Measurements from ENCODE around the gene TPCN1. TPM values are rescaled to one million over a fixed set of nuclear protein-coding genes. Genes with fewer than 3 reads are reported as not detected.

TPCN1 gene
- total and polyA plus RNA-seq, 2 of the 13 experiments (the other 11 are each of a cell fraction or from before 2014, with no cell fraction given): 8.0 to 26.8 TPM

- TF ChIP-seq CCDC6 (CRISPR knock-in tag; IDR thresholded peaks at IDR 0.05) (peak; percentile 69; the same call in 1 of the 2 replicates), ZNF253 (CRISPR knock-in tag; IDR thresholded peaks at IDR 0.05; ENCODE audit: borderline replicate concordance) (no peak), POLR2G (IDR thresholded peaks at IDR 0.05; ENCODE audit: low read depth, low read length) (peak; percentile 79), SMARCE1 (IDR thresholded peaks at IDR 0.05; ENCODE audit: borderline replicate concordance) (no peak), ZNF282 (IDR thresholded peaks at IDR 0.05; ENCODE audit: partially characterized antibody) (no peak), ZNF333 (CRISPR knock-in tag; IDR thresholded peaks at IDR 0.05; ENCODE audit: borderline replicate concordance) (peak; percentile 26; the same call in 1 of the 2 replicates), RNF2 (conservative IDR thresholded peaks at IDR 0.05; ENCODE audit: low read depth) (peak; percentile 80; the same call in 1 of the 2 replicates), LCORL (IDR thresholded peaks at IDR 0.05) (no peak), LCORL (CRISPR knock-in tag; IDR thresholded peaks at IDR 0.05) (peak; percentile 39; the same call in 1 of the 2 replicates), CTCF (CRISPR knock-in tag; IDR thresholded peaks at IDR 0.05) (no peak), HNF1B (CRISPR knock-in tag; IDR thresholded peaks at IDR 0.05) (no peak), ZNF451 (CRISPR knock-in tag; IDR thresholded peaks at IDR 0.05) (no peak), TRIM24 (CRISPR knock-in tag; IDR thresholded peaks at IDR 0.05) (no peak), SNRNP70 (IDR thresholded peaks at IDR 0.05; ENCODE audit: low read depth, low read length) (no peak), ZNF143 (CRISPR knock-in tag; IDR thresholded peaks at IDR 0.05) (no peak), ZNF816 (CRISPR knock-in tag; IDR thresholded peaks at IDR 0.05; ENCODE audit: borderline replicate concordance) (no peak; the same call in 1 of the 2 replicates), GPN1 (CRISPR knock-in tag; IDR thresholded peaks at IDR 0.05; ENCODE audit: borderline replicate concordance) (no peak)
- TF ChIP-seq, protein P1, sequence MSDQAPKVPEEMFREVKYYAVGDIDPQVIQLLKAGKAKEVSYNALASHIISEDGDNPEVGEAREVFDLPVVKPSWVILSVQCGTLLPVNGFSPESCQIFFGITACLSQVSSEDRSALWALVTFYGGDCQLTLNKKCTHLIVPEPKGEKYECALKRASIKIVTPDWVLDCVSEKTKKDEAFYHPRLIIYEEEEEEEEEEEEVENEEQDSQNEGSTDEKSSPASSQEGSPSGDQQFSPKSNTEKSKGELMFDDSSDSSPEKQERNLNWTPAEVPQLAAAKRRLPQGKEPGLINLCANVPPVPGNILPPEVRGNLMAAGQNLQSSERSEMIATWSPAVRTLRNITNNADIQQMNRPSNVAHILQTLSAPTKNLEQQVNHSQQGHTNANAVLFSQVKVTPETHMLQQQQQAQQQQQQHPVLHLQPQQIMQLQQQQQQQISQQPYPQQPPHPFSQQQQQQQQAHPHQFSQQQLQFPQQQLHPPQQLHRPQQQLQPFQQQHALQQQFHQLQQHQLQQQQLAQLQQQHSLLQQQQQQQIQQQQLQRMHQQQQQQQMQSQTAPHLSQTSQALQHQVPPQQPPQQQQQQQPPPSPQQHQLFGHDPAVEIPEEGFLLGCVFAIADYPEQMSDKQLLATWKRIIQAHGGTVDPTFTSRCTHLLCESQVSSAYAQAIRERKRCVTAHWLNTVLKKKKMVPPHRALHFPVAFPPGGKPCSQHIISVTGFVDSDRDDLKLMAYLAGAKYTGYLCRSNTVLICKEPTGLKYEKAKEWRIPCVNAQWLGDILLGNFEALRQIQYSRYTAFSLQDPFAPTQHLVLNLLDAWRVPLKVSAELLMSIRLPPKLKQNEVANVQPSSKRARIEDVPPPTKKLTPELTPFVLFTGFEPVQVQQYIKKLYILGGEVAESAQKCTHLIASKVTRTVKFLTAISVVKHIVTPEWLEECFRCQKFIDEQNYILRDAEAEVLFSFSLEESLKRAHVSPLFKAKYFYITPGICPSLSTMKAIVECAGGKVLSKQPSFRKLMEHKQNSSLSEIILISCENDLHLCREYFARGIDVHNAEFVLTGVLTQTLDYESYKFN (CRISPR knock-in tag; conservative IDR thresholded peaks at IDR 0.05): 0 out of 2 replicates have a peak, but pooled peaks have one; percentile 28
- TF ChIP-seq, protein P2, sequence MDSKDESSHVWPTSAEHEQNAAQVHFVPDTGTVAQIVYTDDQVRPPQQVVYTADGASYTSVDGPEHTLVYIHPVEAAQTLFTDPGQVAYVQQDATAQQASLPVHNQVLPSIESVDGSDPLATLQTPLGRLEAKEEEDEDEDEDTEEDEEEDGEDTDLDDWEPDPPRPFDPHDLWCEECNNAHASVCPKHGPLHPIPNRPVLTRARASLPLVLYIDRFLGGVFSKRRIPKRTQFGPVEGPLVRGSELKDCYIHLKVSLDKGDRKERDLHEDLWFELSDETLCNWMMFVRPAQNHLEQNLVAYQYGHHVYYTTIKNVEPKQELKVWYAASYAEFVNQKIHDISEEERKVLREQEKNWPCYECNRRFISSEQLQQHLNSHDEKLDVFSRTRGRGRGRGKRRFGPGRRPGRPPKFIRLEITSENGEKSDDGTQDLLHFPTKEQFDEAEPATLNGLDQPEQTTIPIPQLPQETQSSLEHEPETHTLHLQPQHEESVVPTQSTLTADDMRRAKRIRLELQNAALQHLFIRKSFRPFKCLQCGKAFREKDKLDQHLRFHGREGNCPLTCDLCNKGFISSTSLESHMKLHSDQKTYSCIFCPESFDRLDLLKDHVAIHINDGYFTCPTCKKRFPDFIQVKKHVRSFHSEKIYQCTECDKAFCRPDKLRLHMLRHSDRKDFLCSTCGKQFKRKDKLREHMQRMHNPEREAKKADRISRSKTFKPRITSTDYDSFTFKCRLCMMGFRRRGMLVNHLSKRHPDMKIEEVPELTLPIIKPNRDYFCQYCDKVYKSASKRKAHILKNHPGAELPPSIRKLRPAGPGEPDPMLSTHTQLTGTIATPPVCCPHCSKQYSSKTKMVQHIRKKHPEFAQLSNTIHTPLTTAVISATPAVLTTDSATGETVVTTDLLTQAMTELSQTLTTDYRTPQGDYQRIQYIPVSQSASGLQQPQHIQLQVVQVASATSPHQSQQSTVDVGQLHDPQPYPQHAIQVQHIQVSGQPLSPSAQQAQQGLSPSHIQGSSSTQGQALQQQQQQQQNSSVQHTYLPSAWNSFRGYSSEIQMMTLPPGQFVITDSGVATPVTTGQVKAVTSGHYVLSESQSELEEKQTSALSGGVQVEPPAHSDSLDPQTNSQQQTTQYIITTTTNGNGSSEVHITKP (CRISPR knock-in tag; IDR thresholded peaks at IDR 0.05; ENCODE audit: low read depth): no peak
Measured at GRCh38 chr12:113334786-113335539, 113.7 kb downstream of the TPCN1 start, which contains the start of gene SLC8B1 (continued).
